Measurements from ENCODE around the gene ST8SIA1.

DNA sequence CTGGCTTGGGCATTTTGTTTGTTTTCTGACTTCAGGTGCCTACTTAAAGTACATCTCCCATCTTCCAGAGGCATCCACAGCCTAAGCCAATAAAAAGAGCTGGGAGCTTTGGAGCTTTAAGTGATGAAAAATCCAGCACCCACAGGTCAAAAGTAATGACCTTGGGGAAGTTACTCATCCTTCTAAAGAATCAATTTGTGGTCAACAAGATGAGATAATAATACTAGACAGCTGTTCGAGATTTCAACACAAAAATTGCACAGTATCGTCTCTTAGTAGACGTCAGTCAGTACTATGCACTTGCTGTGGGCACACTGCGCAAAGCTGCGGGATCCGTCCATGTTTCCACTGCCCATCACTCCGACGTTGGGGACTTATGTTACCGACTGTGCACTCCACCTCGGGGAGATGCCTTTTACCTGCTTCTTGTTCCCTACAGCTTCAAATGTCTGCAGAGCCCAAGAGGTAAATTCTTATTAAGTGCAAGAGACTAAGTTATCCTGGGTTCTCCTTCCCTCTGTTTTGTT is 1.3 kb downstream of the ST8SIA1 start:
- TF ChIP-seq POLR2A (IDR thresholded peaks at IDR 0.05) (no peak), EP300 (IDR thresholded peaks at IDR 0.05) (no peak), POLR2AphosphoS5 (IDR thresholded peaks at IDR 0.05) (no peak)

Measured in suprapubic skin (tissue), 4 donors.